Keratinocyte (primary cell): ENCODE results near the gene RPEL1.

Experiments
- CTCF ChIP-seq, 3 experiments: IDR thresholded peaks in 1 of 3; conservative IDR thresholded peaks in 1 of 3; optimal IDR thresholded peaks in 1 of 3; 2 replicates in 2 of 3; 3 replicates in 1 of 3; pipeline versions ENCODE3 to v1.5.1; 2011; ENCODE audit warnings: low read length in 3 of 3, mild to moderate bottlenecking in 3 of 3, moderate library complexity in 2 of 3, control low read depth in 1 of 3, inconsistent platforms in 1 of 3; ENCODE audit not compliant: insufficient read depth in 2 of 3; ENCODE audit errors: extremely low read depth in 1 of 3
- EZH2 ChIP-seq: IDR thresholded peaks from one replicate; pipeline ENCODE4 v1.6.1; 2012; ENCODE audit warnings: inconsistent platforms, mild to moderate bottlenecking, low read length, moderate library complexity

GRCh38 chr10:103282961-103283360 lies 37.3 kb downstream of the RPEL1 start:
- TF ChIP-seq CTCF (optimal IDR thresholded peaks at IDR 0.05 in 1 of 3, IDR thresholded peaks at IDR 0.05 in 1 of 3, conservative IDR thresholded peaks at IDR 0.05 in 1 of 3; ENCODE audit: extremely low read depth in 1 of 3, insufficient read depth in 2 of 3, low read length in 3 of 3) (no peak), EZH2 (no peak)
